Measurements from ENCODE around the gene ZNF462. TPM values are rescaled to one million over a fixed set of nuclear protein-coding genes. Genes with fewer than 3 reads are reported as not detected.
A peak's percentile ranks its signal among the peaks of the same experiment; 100 is the strongest.

Gene ZNF462
- total RNA-seq, 1 experiment from 2014 or later, result 164 TPM

DNA sequence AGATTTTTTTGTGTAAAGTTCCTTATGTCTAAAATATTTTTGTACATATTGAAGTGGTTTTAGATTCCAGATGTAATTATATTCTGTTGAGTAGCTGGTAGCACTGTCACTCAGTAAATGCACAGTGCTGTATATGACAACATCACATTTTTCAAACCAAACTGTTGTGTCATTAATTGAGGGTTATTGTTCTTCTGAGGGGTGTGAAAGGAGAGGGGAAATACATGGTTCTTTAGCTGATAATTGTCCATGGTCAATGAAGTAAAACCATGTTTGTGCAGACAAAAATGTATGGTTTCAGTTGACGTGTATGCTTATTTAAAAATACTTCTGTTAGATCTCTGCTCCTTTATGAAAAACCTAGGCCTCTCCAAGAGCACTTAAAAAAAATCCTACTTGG lies 3.3 kb downstream of the ZNF462 start:
- Mint-ChIP-seq H3K27me3 (ENCODE audit: low read depth) (no peaks in the 10 kb centered on the region), H3K27ac (no peak overlapping the region; a peak in 1 of 7 replicates), H3K4me3 (peak overlapping the region; percentile 9 to 93; a peak in 3 of 5 replicates), H3K4me1 (peaks cover 69 to 70% of the 10 kb centered on the region in 2 experiments), H3K9me3 (no peaks in the 10 kb centered on the region; a peak in 1 of 5 replicates), H3K36me3 (ENCODE audit: insufficient read depth in 1 of 3, low read depth in 3 of 3) (peaks cover 18 to 45% (median 42%) of the 10 kb centered on the region in 3 experiments)
- H2BK15ac ChIP-seq (ENCODE audit: low read depth, low read length), result no peak overlapping the region
- no peak overlapping the region for H3K4ac ChIP-seq (ENCODE audit: low read depth, low read length)
- no peak overlapping the region for H3K18ac ChIP-seq (ENCODE audit: insufficient read length, low read depth, low read length)
- no peaks in the 10 kb centered on the region for H4K20me1 ChIP-seq (ENCODE audit: control insufficient read depth, insufficient read depth, insufficient read length)
- H2AK5ac ChIP-seq (ENCODE audit: insufficient read length, low read length), result no peak overlapping the region
- peaks cover 19% of the 10 kb centered on the region for H3K23me2 ChIP-seq (ENCODE audit: insufficient read length, low read depth, low read length, poor library complexity, severe bottlenecking)
- H4K5ac ChIP-seq (ENCODE audit: insufficient read length, low read depth, low read length), result no peak overlapping the region
- no peak overlapping the region for H2BK20ac ChIP-seq (ENCODE audit: low read depth, low read length, poor library complexity, severe bottlenecking)
- no peak overlapping the region for H3K56ac ChIP-seq (ENCODE audit: insufficient read length, low read depth, low read length)
- peaks cover 29% of the 10 kb centered on the region; the same call in 1 of the 2 replicates for H3K4me1 ChIP-seq (ENCODE audit: insufficient read depth, low read length)
- H4K8ac ChIP-seq (replicated peaks; ENCODE audit: insufficient read length, low read depth, low read length), result no peak overlapping the region
- H2BK12ac ChIP-seq (ENCODE audit: insufficient read length, low read depth, low read length), result no peak overlapping the region
- no peak overlapping the region for H2BK120ac ChIP-seq (ENCODE audit: low read depth, low read length, poor library complexity, severe bottlenecking)
- peaks cover 2% of the 10 kb centered on the region for H3K79me1 ChIP-seq (ENCODE audit: insufficient read depth, low read depth, low read length, poor library complexity, severe bottlenecking)
- no peak overlapping the region for H3K23ac ChIP-seq (ENCODE audit: insufficient read length, low read depth, low read length)
- H2BK5ac ChIP-seq (ENCODE audit: insufficient read length, low read length), result no peak overlapping the region
- H3K27ac ChIP-seq (ENCODE audit: insufficient read length, low read depth, low read length), result no peak overlapping the region
- H3K27me3 ChIP-seq (ENCODE audit: insufficient read depth, low read length), result no peaks in the 10 kb centered on the region
- no peak for DNase-seq
- no peak overlapping the region for H4K91ac ChIP-seq (ENCODE audit: insufficient read length, low read depth, low read length)
- peaks cover 68% of the 10 kb centered on the region for H3K79me2 ChIP-seq (ENCODE audit: insufficient read depth, low read length)
- no CpG with 5 or more reads among the region's 1 CpG for WGBS (ENCODE audit: extremely low coverage, insufficient read length, low lambda C conversion rate)
- no peak overlapping the region for H3T11ph ChIP-seq (ENCODE audit: low read length)
- no peak overlapping the region for H2AFZ ChIP-seq (ENCODE audit: low read length)
- no peak overlapping the region for H3K14ac ChIP-seq (ENCODE audit: insufficient read depth, low read length)
- no peak overlapping the region for H3K4me2 ChIP-seq (ENCODE audit: insufficient read depth, insufficient read length, low read length)
- H3K9me3 ChIP-seq (ENCODE audit: control insufficient read depth, low read depth, low read length), result no peaks in the 10 kb centered on the region
- TF ChIP-seq, protein P1, sequence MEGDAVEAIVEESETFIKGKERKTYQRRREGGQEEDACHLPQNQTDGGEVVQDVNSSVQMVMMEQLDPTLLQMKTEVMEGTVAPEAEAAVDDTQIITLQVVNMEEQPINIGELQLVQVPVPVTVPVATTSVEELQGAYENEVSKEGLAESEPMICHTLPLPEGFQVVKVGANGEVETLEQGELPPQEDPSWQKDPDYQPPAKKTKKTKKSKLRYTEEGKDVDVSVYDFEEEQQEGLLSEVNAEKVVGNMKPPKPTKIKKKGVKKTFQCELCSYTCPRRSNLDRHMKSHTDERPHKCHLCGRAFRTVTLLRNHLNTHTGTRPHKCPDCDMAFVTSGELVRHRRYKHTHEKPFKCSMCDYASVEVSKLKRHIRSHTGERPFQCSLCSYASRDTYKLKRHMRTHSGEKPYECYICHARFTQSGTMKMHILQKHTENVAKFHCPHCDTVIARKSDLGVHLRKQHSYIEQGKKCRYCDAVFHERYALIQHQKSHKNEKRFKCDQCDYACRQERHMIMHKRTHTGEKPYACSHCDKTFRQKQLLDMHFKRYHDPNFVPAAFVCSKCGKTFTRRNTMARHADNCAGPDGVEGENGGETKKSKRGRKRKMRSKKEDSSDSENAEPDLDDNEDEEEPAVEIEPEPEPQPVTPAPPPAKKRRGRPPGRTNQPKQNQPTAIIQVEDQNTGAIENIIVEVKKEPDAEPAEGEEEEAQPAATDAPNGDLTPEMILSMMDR (conservative IDR thresholded peaks at IDR 0.05), result no peak
- H3K9ac ChIP-seq (ENCODE audit: extremely low read depth, insufficient read length, low read length), result no peak overlapping the region
